Activated naive CD4-positive, alpha-beta T cell treated with anti-CD3 and anti-CD28 coated beads, Interleukin-2, amount 10 ng/mL, durations not matched to agents 7 days and 5 days (primary cell): Measurements from ENCODE around the gene ECI1.
"Not testable (repeated sequence)": the region's sequence is repeated elsewhere in the genome, so short reads cannot be mapped to it uniquely, and the experiment has no call there.

Experiments
- CTCF ChIA-PET: fragments of 350-600 bp; sonication (Branson Sonifier 250); formaldehyde crosslinking; loops from one replicate; lab custom pipeline; 2021; ENCODE audit warnings: antibody characterized with exemption; lab: Charles Lee
- DNase-seq: peaks from one replicate; pipeline ENCODE4 v3.0.0-alpha.2; 2020
- H3K27ac Mint-ChIP-seq: one replicate; pipeline ENCODE4 v1.8.0; 2021; ENCODE audit warnings: mild to moderate bottlenecking, moderate library complexity, mixed read lengths
- H3K27me3 Mint-ChIP-seq: one replicate; pipeline ENCODE4 v1.8.0; 2021; ENCODE audit warnings: mild to moderate bottlenecking, mixed read lengths
- H3K36me3 Mint-ChIP-seq: one replicate; pipeline ENCODE4 v1.8.0; 2021; ENCODE audit warnings: mixed read lengths
- H3K4me1 Mint-ChIP-seq: one replicate; pipeline ENCODE4 v1.8.0; 2021; ENCODE audit warnings: mixed read lengths
- H3K4me3 Mint-ChIP-seq: one replicate; pipeline ENCODE4 v1.8.0; 2021; ENCODE audit warnings: mild to moderate bottlenecking, moderate library complexity, mixed read lengths
- H3K9me3 Mint-ChIP-seq: one replicate; pipeline ENCODE4 v1.8.0; 2021; ENCODE audit warnings: mixed read lengths

Gene ECI1

DNA sequence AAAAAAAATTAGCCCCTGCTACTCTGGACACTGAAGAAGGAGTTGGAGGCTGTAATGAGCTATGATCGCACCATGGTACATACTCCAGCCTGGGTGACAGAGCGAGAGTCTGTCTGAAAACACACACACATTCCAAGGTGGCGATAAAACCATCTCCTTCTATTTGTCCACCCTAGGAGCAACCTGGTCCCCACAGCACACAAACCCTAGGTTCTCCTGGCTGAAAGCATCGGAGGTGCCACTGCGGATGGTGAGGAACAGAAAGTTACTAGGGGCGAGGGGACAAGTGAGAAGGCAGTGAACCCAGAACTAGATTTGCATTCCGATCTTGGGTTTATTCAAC, 1.4 kb upstream of the ECI1 start:
- no peak for DNase-seq
- H3K4me1 Mint-ChIP-seq = peaks cover 13% of the 10 kb centered on the region
- H3K27me3 Mint-ChIP-seq = no peaks in the 10 kb centered on the region
- H3K4me3 Mint-ChIP-seq = no peak overlapping the region
- peak overlapping the region; percentile 38 for H3K27ac Mint-ChIP-seq
- H3K9me3 Mint-ChIP-seq = no peaks in the 10 kb centered on the region
- CTCF ChIA-PET = interaction anchor here (1.0 to 2.5 kb wide), 4 partner anchors 37 to 249 kb away, joined by 4 to 16 read pairs (median 6); no protein-coding TSS in a partner anchor
- peaks cover 39% of the 10 kb centered on the region for H3K36me3 Mint-ChIP-seq

DNA sequence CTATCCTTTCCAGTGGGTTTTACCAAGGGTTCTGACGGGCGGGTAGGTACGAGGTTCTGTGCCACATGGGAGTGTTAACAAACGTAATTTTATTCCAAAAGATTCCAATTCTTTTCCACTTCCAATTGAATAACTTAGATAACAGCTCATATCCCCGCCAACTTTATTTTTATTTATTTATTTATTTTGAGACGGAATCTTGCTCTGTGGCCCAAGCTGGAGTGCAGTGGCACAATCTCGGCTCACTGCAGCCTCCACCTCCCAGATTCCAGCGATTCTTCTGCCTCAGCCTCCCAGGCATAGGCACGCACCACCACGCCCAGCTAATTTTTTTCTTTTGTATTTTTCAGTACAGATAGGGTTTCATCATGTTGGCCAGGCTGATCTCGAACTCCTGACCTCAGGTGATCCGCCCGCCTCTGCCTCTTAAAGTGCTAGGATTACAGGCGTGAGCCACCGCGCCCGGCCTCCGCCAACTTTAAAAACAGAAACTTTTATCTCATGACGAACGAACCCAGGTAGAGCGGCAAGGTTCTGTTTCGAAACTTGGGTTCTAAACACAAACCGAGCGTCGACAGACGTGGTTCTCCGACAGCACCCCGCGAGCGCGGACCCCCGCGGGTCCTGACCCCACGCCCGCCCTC, 613 bp downstream of the ECI1 start:
- no peaks in the 10 kb centered on the region for H3K9me3 Mint-ChIP-seq
- peak; percentile 65 for DNase-seq
- CTCF ChIA-PET = interaction anchor here (0.8 to 2.5 kb wide), 8 partner anchors 11 to 247 kb away, joined by 3 to 16 read pairs (median 4); partner anchors contain the start of gene NPW
- peaks cover 23% of the 10 kb centered on the region for H3K36me3 Mint-ChIP-seq
- peak overlapping the region; percentile 95 for H3K27ac Mint-ChIP-seq
- peaks cover 13% of the 10 kb centered on the region for H3K4me1 Mint-ChIP-seq
- no peaks in the 10 kb centered on the region for H3K27me3 Mint-ChIP-seq
- peak overlapping the region; percentile 93 for H3K4me3 Mint-ChIP-seq

DNA sequence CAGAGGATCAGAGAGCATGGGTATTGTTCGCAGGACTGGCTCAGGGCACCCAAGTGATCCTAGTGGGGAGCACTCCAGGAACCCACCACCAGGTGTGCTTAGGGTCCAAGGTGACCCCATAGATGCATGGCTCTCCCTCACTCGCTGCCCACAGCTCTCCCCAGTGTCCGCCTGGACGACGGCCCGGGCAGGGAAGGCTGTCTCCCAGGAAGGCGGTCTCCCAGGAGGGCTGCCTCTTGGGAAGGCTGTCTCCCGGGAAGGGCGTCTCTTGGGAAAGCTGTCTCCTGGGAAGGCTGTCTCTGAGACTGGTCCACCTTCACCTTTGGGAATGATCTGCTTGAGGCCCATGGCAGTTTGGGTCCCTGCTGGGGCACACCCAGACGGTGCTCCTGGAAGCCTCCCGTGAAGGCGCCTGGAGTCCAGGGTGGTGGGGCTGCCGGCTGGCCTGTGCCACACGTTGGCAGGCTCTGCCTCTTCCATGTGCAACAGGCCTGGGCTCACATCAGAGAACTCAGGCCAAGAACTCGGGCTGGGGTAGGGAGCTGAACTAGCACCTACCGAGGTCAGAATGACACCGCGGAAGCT, 5.0 kb downstream of the ECI1 start:
- Mint-ChIP-seq H3K36me3 (peaks cover 12% of the 10 kb centered on the region), H3K4me1 (peaks cover 16% of the 10 kb centered on the region), H3K4me3 (no peak overlapping the region), H3K27ac (no peak overlapping the region), H3K27me3 (no peaks in the 10 kb centered on the region), H3K9me3 (no peaks in the 10 kb centered on the region)
- DNase-seq = no peak
- CTCF ChIA-PET = no interaction called here

DNA sequence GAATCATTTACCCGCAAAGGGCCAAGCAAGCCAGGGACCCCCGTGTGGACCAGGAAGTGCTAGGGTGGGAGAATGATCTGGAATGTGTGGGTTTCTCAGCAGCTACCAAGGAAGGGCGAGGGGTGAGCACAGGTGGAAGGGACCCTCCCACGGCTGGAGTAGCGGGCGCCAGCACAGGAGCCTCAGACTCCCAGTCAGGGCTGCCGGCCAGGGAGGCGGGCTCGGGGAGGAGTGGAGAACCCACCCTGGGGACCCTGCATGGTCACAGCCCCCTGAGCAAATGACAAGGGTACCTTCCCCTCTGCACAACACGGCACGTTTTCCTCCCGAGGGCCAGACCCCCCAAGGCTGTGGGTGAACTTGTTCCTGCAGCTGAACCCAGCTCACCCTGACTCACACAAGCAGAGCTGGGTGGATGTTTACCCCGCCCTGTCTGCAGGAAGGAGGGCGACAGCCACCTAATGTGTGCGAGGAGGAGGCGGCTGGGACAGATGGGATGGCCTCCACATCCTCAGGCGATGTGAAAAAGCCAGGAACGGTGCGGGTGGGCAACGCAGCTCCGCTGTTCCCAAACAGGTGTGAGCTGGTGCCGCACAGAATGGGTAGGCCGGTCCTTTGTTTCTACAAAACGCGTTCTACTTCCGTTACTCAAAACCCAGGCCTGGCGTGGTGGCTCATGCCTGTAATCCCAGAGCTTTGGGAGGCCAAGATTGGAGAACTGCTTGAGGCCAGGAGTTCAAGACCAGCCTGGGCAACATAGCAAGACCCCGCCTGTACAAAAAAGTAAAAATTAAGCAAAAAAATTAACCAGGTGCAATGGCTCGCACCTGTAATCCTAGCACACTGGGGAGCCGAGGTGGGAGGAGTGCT, 6.2 kb downstream of the ECI1 start:
- peaks cover 9% of the 10 kb centered on the region for H3K4me1 Mint-ChIP-seq
- no peak for DNase-seq
- H3K27ac Mint-ChIP-seq = no peak overlapping the region
- peaks cover 9% of the 10 kb centered on the region for H3K36me3 Mint-ChIP-seq
- CTCF ChIA-PET = no interaction called here
- H3K9me3 Mint-ChIP-seq = no peaks in the 10 kb centered on the region
- H3K27me3 Mint-ChIP-seq = no peaks in the 10 kb centered on the region
- no peak overlapping the region for H3K4me3 Mint-ChIP-seq

DNA sequence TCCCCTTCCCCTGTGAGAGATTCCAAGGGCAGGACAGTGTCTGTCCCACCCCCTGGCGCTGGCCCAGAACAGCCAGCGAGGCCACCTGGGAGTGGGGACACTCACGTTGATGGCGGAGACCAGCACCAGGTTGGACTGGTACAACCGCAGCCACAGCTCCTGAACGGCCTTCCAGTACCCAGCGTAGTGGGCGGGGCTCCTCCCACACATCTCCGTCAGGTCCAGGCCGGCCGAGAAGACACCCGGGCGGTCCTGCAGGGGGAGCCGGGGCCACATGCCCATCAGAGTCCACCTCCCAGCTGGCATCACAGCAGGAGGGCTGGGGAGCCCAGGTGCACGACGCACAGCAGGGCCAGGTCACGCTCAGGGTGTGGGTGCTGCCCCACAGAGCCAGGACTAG, 7.1 kb downstream of the ECI1 start:
- Mint-ChIP-seq H3K36me3 (peaks cover 9% of the 10 kb centered on the region), H3K27ac (no peak overlapping the region), H3K4me1 (peaks cover 5% of the 10 kb centered on the region), H3K9me3 (no peaks in the 10 kb centered on the region), H3K27me3 (no peaks in the 10 kb centered on the region), H3K4me3 (no peak overlapping the region)
- DNase-seq = no peak
- CTCF ChIA-PET = no interaction called here

DNA sequence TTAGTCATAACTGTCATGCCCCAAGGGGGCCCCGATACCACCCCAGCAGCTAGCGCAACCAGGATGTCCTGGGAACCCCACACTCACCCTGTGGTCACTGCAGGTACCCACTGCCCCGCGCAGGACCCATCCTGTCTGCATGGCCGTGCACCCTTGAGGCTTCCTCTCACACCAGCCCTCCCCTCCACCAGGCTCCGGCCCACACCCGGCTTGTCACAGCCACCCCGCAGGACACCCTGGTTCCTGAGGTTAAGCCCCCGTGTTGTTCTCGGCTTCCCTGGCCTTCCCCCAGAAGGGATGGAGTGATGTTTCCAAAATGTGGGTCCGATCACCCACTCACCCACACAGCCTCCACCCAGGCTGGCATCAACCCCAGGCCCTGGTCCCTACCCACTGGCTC, 7.6 kb downstream of the ECI1 start:
- peaks cover 9% of the 10 kb centered on the region for H3K36me3 Mint-ChIP-seq
- H3K27ac Mint-ChIP-seq = no peak overlapping the region
- no peaks in the 10 kb centered on the region for H3K27me3 Mint-ChIP-seq
- H3K4me1 Mint-ChIP-seq = peaks cover 5% of the 10 kb centered on the region
- H3K4me3 Mint-ChIP-seq = no peak overlapping the region
- CTCF ChIA-PET = no interaction called here
- DNase-seq = no peak
- no peaks in the 10 kb centered on the region for H3K9me3 Mint-ChIP-seq

DNA sequence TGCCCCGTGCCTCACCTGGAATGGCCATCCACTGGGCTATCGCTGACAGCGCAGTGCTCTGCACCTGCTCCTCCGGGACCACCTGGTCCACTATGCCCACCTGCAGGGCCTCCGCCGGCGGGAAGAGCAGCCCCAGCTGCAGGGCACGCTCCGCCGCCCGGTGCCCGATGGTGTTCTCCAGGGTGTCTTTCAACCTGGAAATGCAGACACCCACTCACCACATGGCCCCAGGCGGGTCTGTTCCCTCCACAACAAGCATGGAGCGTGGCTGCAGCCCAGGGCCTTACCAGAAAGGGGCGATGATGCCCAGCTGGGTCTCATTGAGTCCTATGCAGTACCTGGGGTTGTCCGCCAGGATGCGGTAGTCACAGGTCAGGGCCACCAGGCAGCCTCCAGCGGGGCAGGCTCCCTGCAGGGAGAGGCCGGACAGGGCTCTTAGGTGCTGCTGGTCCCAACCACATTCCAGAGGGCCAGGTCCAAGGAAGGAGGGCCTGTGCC, 8.3 kb downstream of the ECI1 start:
- no peaks in the 10 kb centered on the region for H3K9me3 Mint-ChIP-seq
- H3K27ac Mint-ChIP-seq = no peak overlapping the region
- H3K4me3 Mint-ChIP-seq = no peak overlapping the region
- H3K36me3 Mint-ChIP-seq = peaks cover 9% of the 10 kb centered on the region
- peaks cover 5% of the 10 kb centered on the region for H3K4me1 Mint-ChIP-seq
- DNase-seq = no peak
- CTCF ChIA-PET = no interaction called here
- H3K27me3 Mint-ChIP-seq = peaks cover 7% of the 10 kb centered on the region

DNA sequence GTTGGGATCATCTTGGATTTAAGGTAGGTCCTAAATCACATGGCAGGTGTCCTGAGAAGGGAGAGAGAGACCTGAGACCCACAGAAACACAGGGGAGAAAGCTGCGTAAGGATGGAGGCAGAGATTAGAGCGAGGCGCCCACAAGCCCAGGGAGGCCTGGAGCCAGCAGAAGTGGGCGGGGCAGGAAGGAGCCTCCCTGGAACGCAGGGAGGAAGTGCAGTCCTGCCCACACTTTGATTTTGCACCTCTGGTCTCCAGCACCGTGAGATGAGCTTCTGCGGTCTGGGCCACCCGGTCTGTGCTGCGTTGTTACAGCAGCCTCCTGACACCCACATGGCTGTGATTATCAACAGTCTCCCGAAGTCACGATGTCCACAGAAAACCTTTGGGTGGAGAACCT, 8.8 kb downstream of the ECI1 start:
- H3K9me3 Mint-ChIP-seq = no peaks in the 10 kb centered on the region
- peak overlapping the region; percentile 53 for H3K27ac Mint-ChIP-seq
- CTCF ChIA-PET = no interaction called here

DNA sequence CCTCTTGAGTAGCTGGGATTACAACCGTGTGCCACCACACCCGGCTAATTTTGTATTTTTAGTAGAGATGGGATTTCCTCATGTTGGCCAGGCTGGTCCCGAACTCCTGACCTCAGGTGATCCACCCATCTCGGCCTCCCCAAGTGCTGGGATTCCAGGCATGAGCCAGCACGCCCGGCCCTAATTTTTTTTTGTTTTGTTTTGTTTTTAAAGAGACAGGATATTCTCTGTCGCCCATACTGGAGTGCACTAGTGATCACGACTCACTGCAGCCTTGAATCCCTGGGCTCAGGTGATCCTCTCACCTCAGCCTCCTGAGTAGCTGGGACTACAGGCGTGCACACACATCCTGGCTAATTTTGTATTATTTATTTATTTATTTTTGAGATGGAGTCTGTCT, 11.1 kb downstream of the ECI1 start:
- H3K36me3 Mint-ChIP-seq, H3K9me3 Mint-ChIP-seq, H3K4me1 Mint-ChIP-seq, DNase-seq, CTCF ChIA-PET, H3K27ac Mint-ChIP-seq, H3K4me3 Mint-ChIP-seq: not testable (repeated sequence)
- H3K27me3 Mint-ChIP-seq = peaks cover 32% of the 10 kb centered on the region

More for the DNA sequence above, 8.8 kb downstream of the ECI1 start:
- H3K4me1 Mint-ChIP-seq = peaks cover 5% of the 10 kb centered on the region
- no peak for DNase-seq
- no peak overlapping the region for H3K4me3 Mint-ChIP-seq
- peaks cover 9% of the 10 kb centered on the region for H3K36me3 Mint-ChIP-seq
- peaks cover 9% of the 10 kb centered on the region for H3K27me3 Mint-ChIP-seq

DNA sequence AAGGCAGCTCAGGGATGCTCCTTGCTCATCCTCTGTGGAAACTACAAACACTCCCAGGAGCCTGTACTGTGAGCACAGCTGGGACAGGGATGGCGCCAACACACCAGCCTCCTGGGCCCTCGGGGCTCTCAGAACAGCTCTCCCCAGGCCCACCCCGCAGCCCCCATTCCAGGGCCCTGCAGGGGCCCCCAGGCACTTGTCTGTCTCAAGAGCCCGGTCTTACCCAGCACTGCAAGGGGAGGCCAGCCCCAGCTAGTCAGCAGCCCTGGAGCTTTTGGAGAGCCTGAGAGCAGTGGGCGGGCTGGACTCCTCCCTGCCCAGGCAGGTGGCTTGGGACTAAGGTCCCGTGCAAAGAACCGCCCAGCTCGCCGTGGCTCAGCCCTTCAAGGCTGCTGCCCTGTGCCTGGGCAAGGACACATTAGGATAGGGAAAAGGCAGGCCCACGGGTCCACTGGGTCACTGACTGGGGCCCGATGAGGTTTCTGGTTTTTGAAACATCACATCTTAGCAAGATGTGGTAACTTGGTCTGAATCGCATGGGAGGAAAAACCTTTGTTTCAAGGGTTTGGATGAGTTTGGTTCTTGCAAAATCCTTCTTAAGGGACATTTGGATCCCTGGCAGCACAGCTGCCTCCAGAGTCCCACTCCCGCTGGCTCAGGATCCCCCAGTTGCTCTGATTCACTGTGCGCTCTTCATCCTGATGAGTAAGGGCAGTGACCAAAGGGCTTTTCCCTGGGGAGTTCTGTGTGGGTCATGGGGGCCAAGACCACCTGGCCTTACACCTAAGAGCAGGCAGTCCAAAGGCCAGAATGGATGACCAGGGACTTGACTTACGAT, 12.3 kb downstream of the ECI1 start:
- CTCF ChIA-PET = no interaction called here
- no peak for DNase-seq
- Mint-ChIP-seq H3K4me1 (peaks cover 5% of the 10 kb centered on the region), H3K27me3 (peaks cover 38% of the 10 kb centered on the region), H3K9me3 (no peaks in the 10 kb centered on the region), H3K27ac (no peak overlapping the region), H3K36me3 (peaks cover 12% of the 10 kb centered on the region), H3K4me3 (no peak overlapping the region)

DNA sequence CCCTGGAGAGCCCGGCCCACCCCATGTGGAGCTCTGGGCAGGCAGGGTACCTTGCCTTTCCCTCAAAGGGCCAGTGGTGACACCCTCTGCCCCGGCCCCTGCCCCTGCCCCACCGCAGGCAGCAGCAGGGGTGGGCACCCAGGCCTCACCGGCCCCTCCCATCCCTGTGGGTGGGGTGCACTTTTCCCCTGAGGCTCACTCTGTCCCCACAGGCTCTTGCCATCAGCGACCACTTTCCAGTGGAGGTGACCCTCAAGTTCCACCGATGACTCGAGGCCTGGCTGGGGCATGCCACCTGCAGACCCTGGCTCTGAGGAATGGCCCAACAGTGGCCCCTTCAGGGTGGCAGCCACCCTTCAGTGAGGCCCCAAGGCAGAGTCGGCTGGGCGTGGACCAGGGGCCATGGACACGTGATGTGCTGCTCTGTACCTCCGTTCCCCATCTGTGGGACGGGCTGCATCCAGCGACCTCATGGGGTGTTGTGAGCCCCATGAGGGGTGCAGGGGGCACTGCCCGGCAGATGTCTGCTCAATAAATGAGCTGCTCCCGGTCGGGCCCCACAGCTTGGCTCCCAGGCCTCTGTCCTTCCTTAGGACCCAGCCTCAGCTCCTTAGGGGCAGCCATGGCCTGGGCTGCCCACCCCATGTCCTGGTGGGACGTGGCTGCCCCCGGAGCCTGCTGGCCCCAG, 13.1 kb downstream of the ECI1 start:
- Mint-ChIP-seq H3K4me3 (no peak overlapping the region), H3K4me1 (peaks cover 3% of the 10 kb centered on the region), H3K36me3 (peaks cover 10% of the 10 kb centered on the region), H3K27ac (no peak overlapping the region), H3K27me3 (peaks cover 38% of the 10 kb centered on the region), H3K9me3 (no peaks in the 10 kb centered on the region)
- DNase-seq = no peak
- CTCF ChIA-PET = no interaction called here

DNA sequence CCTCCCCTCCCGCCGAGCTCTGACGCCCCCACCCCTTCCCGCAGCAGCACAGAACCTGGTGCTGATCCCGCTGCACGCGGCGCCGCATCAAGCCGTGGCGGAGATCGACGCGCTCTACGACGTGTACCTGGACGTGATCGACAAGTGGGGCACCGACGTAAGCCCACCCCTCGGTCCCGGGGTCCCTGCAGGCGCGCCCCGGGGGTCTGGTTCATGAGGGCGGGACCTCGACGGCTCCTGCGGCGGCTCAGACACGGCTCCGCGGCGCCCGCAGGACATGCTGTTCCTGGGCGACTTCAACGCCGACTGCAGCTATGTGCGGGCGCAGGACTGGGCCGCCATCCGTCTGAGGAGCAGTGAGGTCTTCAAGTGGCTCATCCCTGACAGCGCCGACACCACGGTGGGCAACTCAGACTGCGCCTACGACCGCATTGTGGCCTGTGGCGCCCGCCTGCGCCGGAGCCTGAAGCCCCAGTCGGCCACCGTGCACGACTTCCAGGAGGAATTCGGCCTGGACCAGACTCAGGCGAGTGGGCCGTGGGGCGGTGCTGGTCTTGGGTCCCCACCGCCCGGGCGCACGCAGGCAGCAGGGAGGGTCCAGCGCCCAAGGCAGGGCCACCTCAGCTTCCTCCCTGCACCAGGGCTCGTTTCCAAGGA, 13.8 kb downstream of the ECI1 start:
- CTCF ChIA-PET = no interaction called here
- Mint-ChIP-seq H3K4me3 (no peak overlapping the region), H3K4me1 (peaks cover 3% of the 10 kb centered on the region), H3K27ac (no peak overlapping the region), H3K9me3 (no peaks in the 10 kb centered on the region), H3K36me3 (peaks cover 10% of the 10 kb centered on the region), H3K27me3 (peaks cover 38% of the 10 kb centered on the region)
- no peak for DNase-seq

DNA sequence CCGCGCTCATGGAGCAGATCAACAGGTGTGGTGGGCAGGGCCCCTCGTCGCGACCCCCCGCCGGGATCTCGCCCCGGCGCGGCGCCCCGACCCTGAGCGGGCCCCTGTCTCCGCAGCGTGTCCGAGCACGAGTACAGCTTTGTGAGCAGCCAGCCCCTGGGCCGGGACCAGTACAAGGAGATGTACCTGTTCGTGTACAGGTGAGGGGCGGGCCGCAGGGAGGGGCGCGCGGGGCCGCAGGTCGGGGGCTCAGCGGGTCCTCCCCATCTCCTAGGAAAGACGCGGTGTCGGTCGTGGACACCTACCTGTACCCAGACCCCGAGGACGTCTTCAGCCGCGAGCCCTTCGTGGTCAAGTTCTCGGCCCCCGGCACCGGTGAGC, 14.3 kb downstream of the ECI1 start:
- no peak overlapping the region for H3K4me3 Mint-ChIP-seq
- CTCF ChIA-PET = no interaction called here
- H3K27ac Mint-ChIP-seq = no peak overlapping the region
- peaks cover 38% of the 10 kb centered on the region for H3K27me3 Mint-ChIP-seq
- peaks cover 7% of the 10 kb centered on the region for H3K36me3 Mint-ChIP-seq
- DNase-seq = no peak
- no peaks in the 10 kb centered on the region for H3K4me1 Mint-ChIP-seq
- no peaks in the 10 kb centered on the region for H3K9me3 Mint-ChIP-seq
